HFF-Myc (cell line): ENCODE data around the gene PLCL1.

Experiments
- DNase-seq: peaks from one replicate; pipeline ENCODE4 v3.0.0-alpha.2; 2011; ENCODE audit warnings: low read depth; ENCODE audit errors: extremely low read depth
- H3K4me3 ChIP-seq: replicated peaks from 2 replicates; pipeline ENCODE4 v1.5.1; 2011; ENCODE audit warnings: low read depth, mild to moderate bottlenecking, control low read depth, low read length
- CTCF ChIP-seq: IDR thresholded peaks from 2 replicates; pipeline ENCODE4 v1.5.1; 2012; ENCODE audit warnings: mild to moderate bottlenecking, low read depth, low read length, control low read depth; ENCODE audit errors: missing control alignments

PLCL1 gene

GRCh38 chr2:197799068-197799467 lies 5.3 kb upstream of the PLCL1 start:
- DNase-seq, result no peak

GRCh38 chr2:197800091-197800490 lies 4.3 kb upstream of the PLCL1 start:
- TF ChIP-seq CTCF, result no peak
- no peak for DNase-seq
- no peak overlapping the region for H3K4me3 ChIP-seq

More at GRCh38 chr2:197799068-197799467, 5.3 kb upstream of the PLCL1 start:
- TF ChIP-seq CTCF, result no peak
- H3K4me3 ChIP-seq, result no peak overlapping the region

- DNase-seq, result no peak
- H3K4me3 ChIP-seq, result no peak overlapping the region
- no peak for TF ChIP-seq CTCF
These were observed 3.4 kb upstream of the PLCL1 start for GRCh38 chr2:197801033-197801432.

GRCh38 chr2:197803033-197803444 lies 1.4 kb upstream of the PLCL1 start:
- DNase-seq, result no peak
- no peak overlapping the region for H3K4me3 ChIP-seq
- peak; percentile 59 for TF ChIP-seq CTCF

- no peak for DNase-seq
- TF ChIP-seq CTCF, result no peak
These were observed 643 bp downstream of the PLCL1 start for GRCh38 chr2:197804758-197805714.

GRCh38 chr2:197805715-197806633 lies 1.6 kb downstream of the PLCL1 start:
- no peak for TF ChIP-seq CTCF
- DNase-seq, result no peak
- H3K4me3 ChIP-seq, result no peak overlapping the region

More at GRCh38 chr2:197804758-197805714, 643 bp downstream of the PLCL1 start:
- H3K4me3 ChIP-seq, result peak overlapping the region; percentile 40
